A549 (cell line): ENCODE data around the gene PDE1C.

Source experiments
- JUNB ChIP-seq: fragments of >200 bp; sonication (Bioruptor Twin); formaldehyde crosslinking; IDR thresholded peaks from 2 replicates; pipeline ENCODE4 v1.6.1; 2016
- NPAS2 ChIP-seq: fragments of 250-450 bp; sonication (Bioruptor Pico); IDR thresholded peaks from 2 replicates; pipeline ENCODE4 v1.8.0; 2022; ENCODE audit warnings: mild to moderate bottlenecking, moderate library complexity, borderline replicate concordance
- NR3C1 ChIP-seq: fragments of >200 bp; sonication (Bioruptor Twin); formaldehyde crosslinking; IDR thresholded peaks from 3 replicates; pipeline ENCODE4 v1.6.1; 2017
- POLR2A ChIP-seq: IDR thresholded peaks from 2 replicates; pipeline ENCODE4 v1.6.1; 2012; ENCODE audit warnings: mild to moderate bottlenecking, low read length
- RAD21 ChIP-seq, 2 experiments: fragments of >200 bp in 1 of 2; sonication (Bioruptor Twin) in 1 of 2; formaldehyde crosslinking in 1 of 2; IDR thresholded peaks in 1 of 2; conservative IDR thresholded peaks in 1 of 2; 2 replicates in 1 of 2; 3 replicates in 1 of 2; pipeline ENCODE4 v1.6.1; 2012 to 2018; ENCODE audit warnings: inconsistent platforms in 1 of 2
- USF2 ChIP-seq: fragments of 450-650 bp; IDR thresholded peaks from 2 replicates; pipeline ENCODE4 v1.6.1; 2014; ENCODE audit warnings: antibody characterized with exemption
- TF ChIP-seq, protein P1 (sequence below): IDR thresholded peaks from 2 replicates; pipeline ENCODE4 v1.6.1; 2012

- TF ChIP-seq USF2 (no peak), JUNB (no peak), POLR2A (no peak), NPAS2 (CRISPR knock-in tag) (no peak), RAD21 (conservative IDR thresholded peaks at IDR 0.05 in 1 of 2, IDR thresholded peaks at IDR 0.05 in 1 of 2) (no peak), NR3C1 (no peak)
- TF ChIP-seq, protein P1, sequence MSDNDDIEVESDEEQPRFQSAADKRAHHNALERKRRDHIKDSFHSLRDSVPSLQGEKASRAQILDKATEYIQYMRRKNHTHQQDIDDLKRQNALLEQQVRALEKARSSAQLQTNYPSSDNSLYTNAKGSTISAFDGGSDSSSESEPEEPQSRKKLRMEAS, result no peak
These were observed 36.2 kb downstream of the PDE1C start for GRCh38 chr7:32034052-32034451.
